ENCODE data around the gene SLC25A43. TPM values are rescaled to one million over a fixed set of nuclear protein-coding genes. Genes with fewer than 3 reads are reported as not detected.

The SLC25A43 gene
- 11.6 and 14.1 TPM in 2 replicates for total RNA-seq

DNA sequence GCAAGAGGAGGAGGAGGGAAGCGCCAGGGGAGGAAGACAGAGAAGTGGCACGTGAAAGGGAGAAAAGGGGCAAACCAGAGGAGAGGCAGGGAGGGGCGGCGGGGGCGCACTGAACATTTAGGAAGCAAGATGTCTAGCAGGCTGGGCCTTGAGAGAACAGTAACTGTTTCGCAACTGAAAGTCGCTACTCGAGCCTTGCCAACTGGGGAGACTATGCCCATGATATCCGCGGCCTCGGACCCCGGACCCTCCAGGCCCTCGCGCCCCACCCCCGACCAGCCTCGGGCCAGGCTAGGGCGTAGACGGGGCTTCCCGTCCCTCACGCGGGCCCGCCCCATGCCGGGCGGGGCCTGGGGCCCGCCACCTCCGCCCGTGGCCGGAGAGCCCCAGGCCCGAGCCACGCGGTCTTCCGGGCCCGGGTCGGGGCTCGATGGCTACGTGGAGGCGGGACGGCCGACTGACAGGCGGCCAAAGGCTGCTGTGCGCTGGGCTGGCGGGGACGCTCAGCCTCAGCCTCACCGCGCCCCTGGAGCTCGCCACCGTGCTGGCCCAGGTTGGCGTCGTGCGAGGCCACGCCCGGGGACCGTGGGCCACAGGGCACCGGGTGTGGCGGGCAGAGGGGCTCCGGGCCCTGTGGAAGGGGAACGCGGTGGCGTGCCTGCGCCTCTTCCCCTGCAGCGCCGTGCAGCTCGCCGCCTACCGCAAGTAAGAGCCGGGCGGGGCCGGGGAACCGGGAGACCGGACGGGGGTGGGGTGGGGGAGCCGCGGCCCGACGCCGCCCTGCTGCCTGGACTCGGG is at the start of gene SLC25A43:
TSS of gene SLC25A43 (plus strand) at position 363 of the 798 bp plus-strand sequence. CDS start at position 431, 68 bp downstream.

DNA sequence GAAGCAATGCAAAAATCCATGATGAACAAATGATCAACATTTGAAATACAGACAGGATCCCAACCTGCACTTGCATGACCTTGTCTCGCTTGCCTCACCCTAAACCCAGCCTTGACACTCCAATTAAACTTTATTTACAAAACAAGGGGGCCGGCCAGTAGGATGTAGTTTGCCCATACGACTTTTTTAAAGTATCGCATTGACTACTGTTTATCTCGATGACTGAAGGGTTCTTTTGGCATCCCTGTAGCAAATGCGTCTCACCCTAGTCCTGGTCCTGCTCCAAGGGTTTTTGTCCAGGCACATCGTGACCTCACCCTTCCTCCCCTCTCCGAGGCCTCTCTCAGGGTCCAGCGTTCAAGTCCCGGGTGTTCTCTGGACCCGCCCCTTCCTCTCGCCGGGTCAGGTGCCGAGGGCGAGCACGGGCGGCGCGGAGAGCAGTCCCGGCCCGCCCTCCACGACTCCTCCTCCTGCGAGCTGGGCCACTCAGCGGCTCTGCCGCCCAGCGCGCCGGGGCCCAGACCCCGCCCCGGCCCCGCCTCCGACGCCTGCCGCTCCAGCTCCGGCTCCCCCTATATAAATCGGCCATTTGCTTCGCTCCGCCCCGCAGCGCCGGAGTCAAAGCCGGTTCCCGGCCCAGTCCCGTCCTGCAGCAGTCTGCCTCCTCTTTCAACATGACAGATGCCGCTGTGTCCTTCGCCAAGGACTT is 68.9 kb downstream of the SLC25A43 start, which contains the start of gene SLC25A5:
TSS of gene SLC25A5 (plus strand) at position 603 of the 709 bp plus-strand sequence. CDS start at position 675, 72 bp downstream.

Other genes starting within 250 kb of the SLC25A43 start
- gene PGRMC1, start 163.1 kb upstream of the SLC25A43 start, total RNA-seq: 86.9 and 95.3 TPM in 2 replicates
- gene SLC25A5, start 69.1 kb downstream of the SLC25A43 start, total RNA-seq: 179 and 211 TPM in 2 replicates
- gene STEEP1, start 166.1 kb downstream of the SLC25A43 start, total RNA-seq: 33.9 and 43.5 TPM in 2 replicates
- 20.7 and 21.7 TPM in 2 replicates for gene UBE2A, start 175.2 kb downstream of the SLC25A43 start, total RNA-seq
- 3.1 and 5.5 TPM in 2 replicates for gene NKRF, start 207.1 kb downstream of the SLC25A43 start, total RNA-seq

All from dermis lymphatic vessel endothelial cell (primary cell).